Thoracic aorta (tissue), 2 donors: ENCODE measurements around the gene BCL2. TPM values are rescaled to one million over a fixed set of nuclear protein-coding genes. Genes with fewer than 3 reads are reported as not detected.
"Not testable (repeated sequence)": the region's sequence is repeated elsewhere in the genome, so short reads cannot be mapped to it uniquely, and the experiment has no call there.

Experiments
- ATAC-seq: fragments of 150-250 bp; one replicate; pipeline ENCODE4 v1.8.0; 2017; ENCODE audit warnings: low read depth; ENCODE audit not compliant: insufficient number of reproducible peaks, low FRiP score
- DNase-seq: peaks from one replicate; pipeline ENCODE4 v3.0.0-alpha.2; 2020; ENCODE audit warnings: low spot score
- H3K27ac ChIP-seq, 2 donors: fragments of 200-600 bp; sonication (generic); 1 replicate in 1 of 2; 2 replicates in 1 of 2; pipeline ENCODE4 v1.5.1; 2016; ENCODE audit warnings: mild to moderate bottlenecking in 2 of 2, moderate library complexity in 2 of 2
- H3K27me3 ChIP-seq: fragments of 200-600 bp; sonication (generic); replicated peaks from 2 replicates; pipeline ENCODE4 v1.6.0; 2016; ENCODE audit warnings: mild to moderate bottlenecking; ENCODE audit not compliant: insufficient read depth
- H3K36me3 ChIP-seq: fragments of 200-600 bp; sonication (generic); one replicate; pipeline ENCODE4 v1.5.1; 2016
- H3K4me1 ChIP-seq, 2 donors: fragments of 200-600 bp; sonication (generic); 1 replicate in 1 of 2; 2 replicates in 1 of 2; pipeline versions ENCODE4 v1.5.1 to v1.6.0; 2016; ENCODE audit warnings: low read depth in 2 of 2, mild to moderate bottlenecking in 1 of 2; ENCODE audit not compliant: control insufficient read depth in 1 of 2
- H3K4me3 ChIP-seq: fragments of 200-600 bp; sonication (generic); 2 replicates; pipeline ENCODE4 v1.5.1; 2016; ENCODE audit warnings: mild to moderate bottlenecking
- H3K9me3 ChIP-seq: fragments of 200-600 bp; sonication (generic); 2 replicates; pipeline ENCODE4 v1.5.1; 2016
- CTCF ChIP-seq: fragments of 200-600 bp; sonication (generic); IDR thresholded peaks from one replicate; pipeline ENCODE4 v1.5.1; 2019; ENCODE audit warnings: antibody characterized with exemption
- total RNA-seq, 2 donors: library from RNA; depleted of rRNA; stranded (reverse); fragments of >200 nt; gene quantifications; one replicate each; pipeline versions ENCODE4 v1.1.0 to v1.2.3, GENCODE V29; 2016

BCL2 gene
- total RNA-seq, 2 donors from 2014 or later = 22.9 to 29.3 TPM

- Histone ChIP-seq H3K27me3 (no peaks in the 10 kb centered on the region), H3K27ac (peak overlapping the region; percentile 97), H3K9me3 (no peaks in the 10 kb centered on the region), H3K4me1 (peaks cover 14 to 22% of the 10 kb centered on the region in 2 donors), H3K4me3 (peak overlapping the region; percentile 89), H3K36me3 (peaks cover 10% of the 10 kb centered on the region)
- ATAC-seq (no peak), DNase-seq (no peak)
- no peak for TF ChIP-seq CTCF
Observed at GRCh38 chr18:63365876-63366212, 46.3 kb upstream of the BCL2 start.

- Histone ChIP-seq H3K27ac (no peak overlapping the region), H3K27me3 (no peaks in the 10 kb centered on the region), H3K4me1 (peaks cover 14 to 22% of the 10 kb centered on the region in 2 donors), H3K9me3 (no peaks in the 10 kb centered on the region), H3K36me3 (peaks cover 15% of the 10 kb centered on the region), H3K4me3 (no peak overlapping the region)
- no peak for DNase-seq
- TF ChIP-seq CTCF = no peak
- no peak for ATAC-seq
Observed at GRCh38 chr18:63363951-63364350, 44.4 kb upstream of the BCL2 start.

GRCh38 chr18:63363420-63363819, 43.9 kb upstream of the BCL2 start:
- H3K27me3 ChIP-seq = not testable (repeated sequence)

GRCh38 chr18:63356272-63356896, 36.8 kb upstream of the BCL2 start:
- peak overlapping the region; percentile 80 to 89 for H3K27ac ChIP-seq
- peak; percentile 70 for ATAC-seq

More at GRCh38 chr18:63363420-63363819, 43.9 kb upstream of the BCL2 start:
- Histone ChIP-seq H3K4me1 (peaks cover 14 to 22% of the 10 kb centered on the region in 2 donors), H3K36me3 (peaks cover 15% of the 10 kb centered on the region)
- not testable (repeated sequence) for H3K27ac ChIP-seq, H3K9me3 ChIP-seq, ATAC-seq, DNase-seq, H3K4me3 ChIP-seq

GRCh38 chr18:63350230-63350629, 30.7 kb upstream of the BCL2 start:
- no peaks in the 10 kb centered on the region for H3K9me3 ChIP-seq
- peaks cover 12 to 22% of the 10 kb centered on the region in 2 donors for H3K4me1 ChIP-seq
- no peak overlapping the region for H3K4me3 ChIP-seq
- no peak for DNase-seq
- ATAC-seq = no peak
- H3K27ac ChIP-seq = no peak overlapping the region
- no peak for TF ChIP-seq CTCF
- H3K27me3 ChIP-seq = no peaks in the 10 kb centered on the region
- H3K36me3 ChIP-seq = peaks cover 55% of the 10 kb centered on the region

More at GRCh38 chr18:63356272-63356896, 36.8 kb upstream of the BCL2 start:
- peaks cover 40% of the 10 kb centered on the region for H3K36me3 ChIP-seq
- no peak for TF ChIP-seq CTCF
- no peak for DNase-seq
- peaks cover 23 to 31% of the 10 kb centered on the region in 2 donors for H3K4me1 ChIP-seq
- H3K27me3 ChIP-seq = no peaks in the 10 kb centered on the region
- no peaks in the 10 kb centered on the region for H3K9me3 ChIP-seq
- H3K4me3 ChIP-seq = peak overlapping the region; percentile 44
